ENCODE measurements around the gene LYSMD3. TPM values are rescaled to one million over a fixed set of nuclear protein-coding genes. Genes with fewer than 3 reads are reported as not detected.

Gene LYSMD3
- total RNA-seq, 3 donors from 2014 or later (not counting 1 experiment from before 2014, with no cell fraction given), result 15.2 to 27.9 (median 19.5) TPM

- Mint-ChIP-seq H3K9me3 (no peaks in the 10 kb centered on the region), H3K27ac (peak overlapping the region; percentile 90 to 93), H3K36me3 (no peaks in the 10 kb centered on the region), H3K4me3 (peak overlapping the region; percentile 95), H3K27me3 (ENCODE audit: low read depth in 2 of 2) (peaks cover 26 to 50% of the 10 kb centered on the region in 2 donors), H3K4me1 (peaks cover 21 to 37% of the 10 kb centered on the region in 2 donors)
- TF ChIP-seq, protein P1, sequence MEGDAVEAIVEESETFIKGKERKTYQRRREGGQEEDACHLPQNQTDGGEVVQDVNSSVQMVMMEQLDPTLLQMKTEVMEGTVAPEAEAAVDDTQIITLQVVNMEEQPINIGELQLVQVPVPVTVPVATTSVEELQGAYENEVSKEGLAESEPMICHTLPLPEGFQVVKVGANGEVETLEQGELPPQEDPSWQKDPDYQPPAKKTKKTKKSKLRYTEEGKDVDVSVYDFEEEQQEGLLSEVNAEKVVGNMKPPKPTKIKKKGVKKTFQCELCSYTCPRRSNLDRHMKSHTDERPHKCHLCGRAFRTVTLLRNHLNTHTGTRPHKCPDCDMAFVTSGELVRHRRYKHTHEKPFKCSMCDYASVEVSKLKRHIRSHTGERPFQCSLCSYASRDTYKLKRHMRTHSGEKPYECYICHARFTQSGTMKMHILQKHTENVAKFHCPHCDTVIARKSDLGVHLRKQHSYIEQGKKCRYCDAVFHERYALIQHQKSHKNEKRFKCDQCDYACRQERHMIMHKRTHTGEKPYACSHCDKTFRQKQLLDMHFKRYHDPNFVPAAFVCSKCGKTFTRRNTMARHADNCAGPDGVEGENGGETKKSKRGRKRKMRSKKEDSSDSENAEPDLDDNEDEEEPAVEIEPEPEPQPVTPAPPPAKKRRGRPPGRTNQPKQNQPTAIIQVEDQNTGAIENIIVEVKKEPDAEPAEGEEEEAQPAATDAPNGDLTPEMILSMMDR (IDR thresholded peaks at IDR 0.05), result no peak
- DNase-seq (peak in 1 of 2 donors; percentile 6), ATAC-seq (no peak)
- peaks cover 2% of the 10 kb centered on the region for H3K36me3 ChIP-seq (ENCODE audit: control insufficient read depth, insufficient read depth, low read length)
- H3K4me1 ChIP-seq (ENCODE audit: control insufficient read depth, insufficient read depth, low read length), result peaks cover 12% of the 10 kb centered on the region
- 81% methylated on average over 5 of the region's 9 CpGs for WGBS (ENCODE audit: insufficient coverage)
- H3K9me3 ChIP-seq (ENCODE audit: control insufficient read depth, insufficient read depth, low read length), result no peaks in the 10 kb centered on the region
- H3K27me3 ChIP-seq (ENCODE audit: control insufficient read depth, insufficient read depth, low read length), result peaks cover 11% of the 10 kb centered on the region
- peak overlapping the region; percentile 73 for H3K27ac ChIP-seq (ENCODE audit: low read length)
- intact Hi-C loops (cut with micrococcal nuclease), result no loop called here
- no peak overlapping the region for H3K4me3 ChIP-seq (ENCODE audit: low read length)
Observed at GRCh38 chr5:90530736-90531487, 1.5 kb upstream of the LYSMD3 start.

DNA sequence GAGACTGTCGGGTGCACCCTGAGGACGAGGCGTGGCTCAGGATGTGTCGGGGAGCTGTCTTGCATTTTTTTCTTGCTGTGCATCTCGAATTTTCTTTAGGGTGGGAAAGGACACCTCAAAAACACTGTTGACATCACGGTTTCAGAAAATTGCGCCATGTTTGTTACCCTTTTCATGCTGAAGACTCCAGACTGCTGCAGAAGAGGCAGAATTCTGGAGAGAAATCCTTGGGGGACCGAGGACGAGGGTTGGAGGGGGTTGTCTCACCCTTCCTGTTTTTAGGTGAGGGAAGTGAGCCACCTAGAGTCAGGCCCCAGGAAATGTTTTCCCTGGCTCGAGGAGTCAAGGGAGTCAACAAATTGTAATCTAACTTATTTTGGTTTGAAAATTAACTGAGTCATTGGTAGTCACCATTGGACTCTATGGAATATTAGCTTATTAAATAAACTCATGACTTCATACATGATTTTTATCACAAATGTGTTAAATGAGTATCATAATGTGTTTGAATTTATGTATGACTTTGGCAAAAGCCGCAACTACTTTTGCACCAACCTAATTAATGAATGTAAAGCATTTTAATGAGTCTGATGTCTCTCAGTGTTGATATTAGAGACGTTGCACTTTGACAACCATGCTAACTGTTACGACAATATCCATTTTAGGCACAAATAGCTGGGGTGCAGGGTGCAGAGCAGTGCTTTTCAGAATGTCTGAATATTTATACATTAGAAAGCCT lies 724 bp upstream of the LYSMD3 start:
- peaks cover 11% of the 10 kb centered on the region for H3K27me3 ChIP-seq (ENCODE audit: control insufficient read depth, insufficient read depth, low read length)
- intact Hi-C loops (cut with micrococcal nuclease), result loop anchor here (1.0 to 5.0 kb wide), 2 partner anchors 121 to 852 kb away; partner anchors contain the start of genes ARRDC3 and CETN3
- H3K4me3 ChIP-seq (ENCODE audit: low read length), result peak overlapping the region; percentile 89
- Mint-ChIP-seq H3K27ac (peak overlapping the region; percentile 90 to 93), H3K9me3 (no peaks in the 10 kb centered on the region), H3K27me3 (ENCODE audit: low read depth in 2 of 2) (peaks cover 20 to 42% of the 10 kb centered on the region in 2 donors), H3K4me1 (peaks cover 21 to 37% of the 10 kb centered on the region in 2 donors), H3K4me3 (peak overlapping the region; percentile 95), H3K36me3 (no peaks in the 10 kb centered on the region)
- peak overlapping the region; percentile 73 for H3K27ac ChIP-seq (ENCODE audit: low read length)
- TF ChIP-seq, protein P1 (IDR thresholded peaks at IDR 0.05), result peak; percentile 21
- WGBS (ENCODE audit: insufficient coverage), result 7% methylated on average over 12 of the region's 13 CpGs
- peak; percentile 40 to 64 (median 48) for ATAC-seq
- H3K36me3 ChIP-seq (ENCODE audit: control insufficient read depth, insufficient read depth, low read length), result peaks cover 2% of the 10 kb centered on the region
- no peaks in the 10 kb centered on the region for H3K9me3 ChIP-seq (ENCODE audit: control insufficient read depth, insufficient read depth, low read length)
- peaks cover 12% of the 10 kb centered on the region for H3K4me1 ChIP-seq (ENCODE audit: control insufficient read depth, insufficient read depth, low read length)
- peak in 1 of 2 donors; percentile 82 for DNase-seq

DNA sequence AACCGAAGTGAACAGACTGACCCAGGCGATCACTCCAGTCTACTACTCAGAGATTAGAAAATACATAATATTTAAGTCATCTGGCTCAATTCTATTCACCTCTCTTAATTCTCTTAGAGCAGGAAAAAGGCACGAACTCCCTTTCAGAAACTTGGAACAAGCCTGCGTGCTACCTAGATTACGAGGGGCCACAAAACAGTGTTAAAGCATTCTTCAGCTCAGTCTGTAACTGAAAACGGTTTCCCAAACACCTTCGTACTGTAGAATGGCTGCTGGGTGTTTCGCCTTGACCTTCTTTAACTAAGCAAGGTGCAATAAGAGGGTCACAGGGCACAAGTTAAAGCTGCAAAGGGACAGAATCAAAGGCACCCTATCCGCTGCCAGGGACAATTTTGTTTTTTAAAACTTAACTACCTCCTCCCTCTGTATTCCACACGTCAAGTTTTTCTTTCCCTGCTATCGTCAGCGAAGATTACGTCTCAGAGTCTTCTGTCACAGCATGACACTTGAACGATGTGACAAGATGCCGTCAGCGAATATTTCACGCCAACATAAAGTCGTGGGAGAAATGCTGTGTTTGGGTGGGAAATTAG lies 687 bp downstream of the LYSMD3 start:
- DNase-seq, result peak in 1 of 2 donors; percentile 70
- peaks cover 21 to 37% of the 10 kb centered on the region in 2 donors for H3K4me1 Mint-ChIP-seq
- H3K4me3 Mint-ChIP-seq, result peak overlapping the region; percentile 95
- H3K27me3 Mint-ChIP-seq (ENCODE audit: low read depth in 2 of 2), result peaks cover 16 to 28% of the 10 kb centered on the region in 2 donors
- peak; percentile 18 to 37 (median 29) for ATAC-seq
- H3K4me3 ChIP-seq (ENCODE audit: low read length), result peak overlapping the region; percentile 89
- peaks cover 3% of the 10 kb centered on the region for H3K27me3 ChIP-seq (ENCODE audit: control insufficient read depth, insufficient read depth, low read length)
- peak overlapping the region; percentile 93 for H3K27ac ChIP-seq (ENCODE audit: low read length)
- peaks cover 12% of the 10 kb centered on the region for H3K36me3 ChIP-seq (ENCODE audit: control insufficient read depth, insufficient read depth, low read length)
- no peaks in the 10 kb centered on the region for H3K36me3 Mint-ChIP-seq
- 9% methylated on average over 18 of the region's 18 CpGs for WGBS (ENCODE audit: insufficient coverage)
- H3K9me3 Mint-ChIP-seq, result no peaks in the 10 kb centered on the region
- H3K27ac Mint-ChIP-seq, result peak overlapping the region; percentile 90 to 93
- H3K9me3 ChIP-seq (ENCODE audit: control insufficient read depth, insufficient read depth, low read length), result no peaks in the 10 kb centered on the region
- TF ChIP-seq, protein P1 (IDR thresholded peaks at IDR 0.05), result no peak
- intact Hi-C loops (cut with micrococcal nuclease), result loop anchor here (1.0 to 5.0 kb wide), 3 partner anchors 54 to 854 kb away; partner anchors contain the start of genes ARRDC3, CETN3, MBLAC2 and POLR3G
- peaks cover 12% of the 10 kb centered on the region for H3K4me1 ChIP-seq (ENCODE audit: control insufficient read depth, insufficient read depth, low read length)
